ENCODE data around the gene FHL1.

- TF ChIP-seq POLR2A (IDR thresholded peaks at IDR 0.05), result no peak
- TF ChIP-seq EP300 (IDR thresholded peaks at IDR 0.05), result no peak
- no peak for TF ChIP-seq CTCF (IDR thresholded peaks at IDR 0.05)
- TF ChIP-seq POLR2AphosphoS5 (IDR thresholded peaks at IDR 0.05), result no peak
Observed at GRCh38 chrX:136115126-136115903, 32.0 kb upstream of the FHL1 start.

All from upper lobe of left lung (tissue), 4 donors.